ENCODE results near the gene DSCAML1.

DNA sequence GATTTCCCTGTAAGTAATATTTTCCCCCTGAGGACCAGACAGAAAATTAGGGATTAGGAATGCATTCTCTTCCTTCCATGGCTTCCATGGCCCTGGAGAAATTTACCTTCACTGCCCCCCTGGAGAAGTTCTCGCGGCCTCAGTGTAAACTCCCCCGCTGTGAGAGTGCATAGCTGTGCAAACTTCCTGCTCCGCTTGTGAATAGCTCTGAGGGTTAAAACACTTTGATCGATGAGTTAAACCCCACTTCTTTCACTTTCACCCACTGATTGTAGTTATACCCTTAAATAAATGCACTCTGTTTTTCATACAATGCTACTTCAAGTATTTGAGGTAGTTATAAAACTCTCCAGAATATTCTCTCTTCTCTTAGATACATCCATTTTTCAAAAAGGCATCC is 190.8 kb downstream of the DSCAML1 start:
- TF ChIP-seq POLR2A (conservative IDR thresholded peaks at IDR 0.05), result no peak
- TF ChIP-seq, protein P1, sequence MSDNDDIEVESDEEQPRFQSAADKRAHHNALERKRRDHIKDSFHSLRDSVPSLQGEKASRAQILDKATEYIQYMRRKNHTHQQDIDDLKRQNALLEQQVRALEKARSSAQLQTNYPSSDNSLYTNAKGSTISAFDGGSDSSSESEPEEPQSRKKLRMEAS (CRISPR knock-in tag; IDR thresholded peaks at IDR 0.05), result no peak
- no peak for TF ChIP-seq ESRRA (IDR thresholded peaks at IDR 0.05; ENCODE audit: borderline replicate concordance, low read depth)
- TF ChIP-seq ZEB2 (IDR thresholded peaks at IDR 0.05), result no peak
- TF ChIP-seq, protein P2, sequence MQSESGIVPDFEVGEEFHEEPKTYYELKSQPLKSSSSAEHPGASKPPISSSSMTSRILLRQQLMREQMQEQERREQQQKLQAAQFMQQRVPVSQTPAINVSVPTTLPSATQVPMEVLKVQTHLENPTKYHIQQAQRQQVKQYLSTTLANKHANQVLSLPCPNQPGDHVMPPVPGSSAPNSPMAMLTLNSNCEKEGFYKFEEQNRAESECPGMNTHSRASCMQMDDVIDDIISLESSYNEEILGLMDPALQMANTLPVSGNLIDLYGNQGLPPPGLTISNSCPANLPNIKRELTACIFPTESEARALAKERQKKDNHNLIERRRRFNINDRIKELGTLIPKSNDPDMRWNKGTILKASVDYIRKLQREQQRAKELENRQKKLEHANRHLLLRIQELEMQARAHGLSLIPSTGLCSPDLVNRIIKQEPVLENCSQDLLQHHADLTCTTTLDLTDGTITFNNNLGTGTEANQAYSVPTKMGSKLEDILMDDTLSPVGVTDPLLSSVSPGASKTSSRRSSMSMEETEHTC (IDR thresholded peaks at IDR 0.05), result no peak
- no peak for TF ChIP-seq EGR1 (conservative IDR thresholded peaks at IDR 0.05)
- TF ChIP-seq ZKSCAN1 (IDR thresholded peaks at IDR 0.05; ENCODE audit: low read depth, low read length), result no peak
- no peak for TF ChIP-seq BRD9 (IDR thresholded peaks at IDR 0.05; ENCODE audit: low read depth, partially characterized antibody)
- TF ChIP-seq CTCF (IDR thresholded peaks at IDR 0.05 in 2 of 3, conservative IDR thresholded peaks at IDR 0.05 in 1 of 3; ENCODE audit: insufficient read depth in 2 of 3, low read depth in 1 of 3, low read length in 3 of 3), result no peak
- TF ChIP-seq KAT7 (CRISPR knock-in tag; IDR thresholded peaks at IDR 0.05; ENCODE audit: borderline replicate concordance), result no peak
- TF ChIP-seq SP1 (CRISPR knock-in tag; IDR thresholded peaks at IDR 0.05), result no peak
- no peak for TF ChIP-seq NRF1 (conservative IDR thresholded peaks at IDR 0.05 in 1 of 2, IDR thresholded peaks at IDR 0.05 in 1 of 2)
- no peak for TF ChIP-seq CEBPG (CRISPR knock-in tag; IDR thresholded peaks at IDR 0.05)
- TF ChIP-seq CEBPG (tag; conservative IDR thresholded peaks at IDR 0.05 in 1 of 2, IDR thresholded peaks at IDR 0.05 in 1 of 2), result no peak
- no peak for TF ChIP-seq POLR2AphosphoS5 (IDR thresholded peaks at IDR 0.05; ENCODE audit: control insufficient read depth, insufficient read depth, low read depth, low read length)

All from K562 (cell line).